ENCODE data around the gene BCL2L14. TPM values are rescaled to one million over a fixed set of nuclear protein-coding genes. Genes with fewer than 3 reads are reported as not detected.

The BCL2L14 gene
- total and polyA plus RNA-seq, 9 of the 15 experiments (the other 6 are each of a cell fraction or from before 2014, with no cell fraction given), result not detected

GRCh38 chr12:12098691-12099015, 27.9 kb downstream of the BCL2L14 start:
- POLR2A ChIA-PET, result no interaction called here
- Histone ChIP-seq H3K4me2 (ENCODE audit: insufficient read depth, low read length) (no peak overlapping the region), H3K9me3 (replicated peaks; ENCODE audit: control insufficient read depth, insufficient read depth, low read depth, low read length) (no peaks in the 10 kb centered on the region), H4K20me1 (replicated peaks; ENCODE audit: control insufficient read depth, insufficient read depth, low read length) (no peaks in the 10 kb centered on the region), H3K36me3 (ENCODE audit: control insufficient read depth, insufficient read depth, low read length) (no peaks in the 10 kb centered on the region), H3K9ac (ENCODE audit: insufficient read depth in 1 of 2, low read depth in 2 of 2, low read length in 2 of 2) (no peak overlapping the region), H3K4me1 (replicated peaks in 1 of 2; ENCODE audit: control insufficient read depth in 2 of 2, insufficient read depth in 2 of 2, low read length in 2 of 2) (peaks cover 0 to 4% of the 10 kb centered on the region in 2 experiments; a peak in 2 of 5 replicates), H3K4me3 (no peak overlapping the region), H3K27me3 (ENCODE audit: control insufficient read depth in 2 of 2, insufficient read depth in 2 of 2, low read length in 2 of 2) (no peaks in the 10 kb centered on the region), H3K27ac (ENCODE audit: extremely low read depth, low read depth, low read length) (no peak overlapping the region), H2AFZ (ENCODE audit: low read depth, low read length) (no peak overlapping the region), H3K79me2 (ENCODE audit: control insufficient read depth, insufficient read depth, low read length) (no peaks in the 10 kb centered on the region), H3K9me1 (ENCODE audit: control insufficient read depth, insufficient read depth, low read length) (no peaks in the 10 kb centered on the region)
- 86% methylated on average over 3 of the region's 3 CpGs for WGBS (ENCODE audit: insufficient coverage, low coverage, missing lambda C conversion rate)
- TF ChIP-seq TEAD2 (tag; IDR thresholded peaks at IDR 0.05) (no peak), CAMTA2 (CRISPR knock-in tag; conservative IDR thresholded peaks at IDR 0.05) (no peak), HEY1 (CRISPR knock-in tag; IDR thresholded peaks at IDR 0.05; ENCODE audit: borderline replicate concordance) (no peak), FIP1L1 (IDR thresholded peaks at IDR 0.05; ENCODE audit: low read depth, low read length, poor library complexity, severe bottlenecking) (no peak)
- DNase-seq (ENCODE audit: extremely low read depth in 1 of 4, low spot score in 3 of 4) (no peak), FAIRE-seq (no peak), ATAC-seq (no peak)
- CTCF ChIA-PET (ENCODE audit: low intra/inter-chr PET ratio), result interaction anchor here (0.7 kb wide), 1 partner anchor 47 kb away, joined by 3 read pairs; no protein-coding TSS in a partner anchor
- BruUV-seq (replicated peaks), result no TSS peak
- intact Hi-C loops (cut with micrococcal nuclease), result no loop called here
- in situ Hi-C loops (cut with MboI), result no loop called here

- 13% methylated on average over 6 of the region's 6 CpGs for WGBS (ENCODE audit: insufficient coverage, low coverage, missing lambda C conversion rate)
- no peak for ATAC-seq
- no peaks in the 10 kb centered on the region for H3K79me2 ChIP-seq (ENCODE audit: control insufficient read depth, insufficient read depth, low read length)
- H2AFZ ChIP-seq (ENCODE audit: low read depth, low read length), result no peak overlapping the region
- TF ChIP-seq FOXM1 (IDR thresholded peaks at IDR 0.05; ENCODE audit: low read depth), result peak; percentile 54; the same call in 1 of the 2 replicates
- no peak for TF ChIP-seq FOXM1 (CRISPR knock-in tag; IDR thresholded peaks at IDR 0.05; ENCODE audit: low read depth)
- peak; percentile 47 for TF ChIP-seq GABPA (tag; conservative IDR thresholded peaks at IDR 0.05; ENCODE audit: low read depth)
- TF ChIP-seq SOX6 (IDR thresholded peaks at IDR 0.05), result peak; percentile 38; the same call in 1 of the 2 replicates
- TF ChIP-seq PATZ1 (CRISPR knock-in tag; IDR thresholded peaks at IDR 0.05; ENCODE audit: borderline replicate concordance), result no peak
- TF ChIP-seq CREM (IDR thresholded peaks at IDR 0.05; ENCODE audit: low read depth), result peak; percentile 26; the same call in 1 of the 2 replicates
- BruUV-seq (replicated peaks), result no TSS peak
- no peak overlapping the region for H3K9ac ChIP-seq (ENCODE audit: insufficient read depth in 1 of 2, low read depth in 2 of 2, low read length in 2 of 2)
- no peaks in the 10 kb centered on the region for H3K36me3 ChIP-seq (ENCODE audit: control insufficient read depth, insufficient read depth, low read length)
- no peaks in the 10 kb centered on the region for H4K20me1 ChIP-seq (replicated peaks; ENCODE audit: control insufficient read depth, insufficient read depth, low read length)
- H3K27ac ChIP-seq (ENCODE audit: extremely low read depth, low read depth, low read length), result no peak overlapping the region
- peak; percentile 23 for FAIRE-seq
- CTCF ChIA-PET (ENCODE audit: low intra/inter-chr PET ratio), result interaction anchor here (0.7 kb wide), 1 partner anchor 46 kb away, joined by 3 read pairs; no protein-coding TSS in a partner anchor
- no peaks in the 10 kb centered on the region for H3K27me3 ChIP-seq (ENCODE audit: control insufficient read depth in 2 of 2, insufficient read depth in 2 of 2, low read length in 2 of 2)
- no peak overlapping the region for H3K4me3 ChIP-seq
- no peaks in the 10 kb centered on the region for H3K9me1 ChIP-seq (ENCODE audit: control insufficient read depth, insufficient read depth, low read length)
- peaks cover 0 to 4% of the 10 kb centered on the region in 2 experiments; a peak in 2 of 5 replicates for H3K4me1 ChIP-seq (replicated peaks in 1 of 2; ENCODE audit: control insufficient read depth in 2 of 2, insufficient read depth in 2 of 2, low read length in 2 of 2)
- intact Hi-C loops (cut with micrococcal nuclease), result no loop called here
- in situ Hi-C loops (cut with MboI), result no loop called here
- DNase-seq (ENCODE audit: extremely low read depth in 1 of 4, low spot score in 3 of 4), result no peak
- no peaks in the 10 kb centered on the region for H3K9me3 ChIP-seq (replicated peaks; ENCODE audit: control insufficient read depth, insufficient read depth, low read depth, low read length)
- H3K4me2 ChIP-seq (ENCODE audit: insufficient read depth, low read length), result no peak overlapping the region
- POLR2A ChIA-PET, result no interaction called here
Measured at GRCh38 chr12:12099102-12099501, 28.4 kb downstream of the BCL2L14 start.

Data from K562 (cell line).